GM23338 (cell line): ENCODE measurements around the gene ENDOV. TPM values are rescaled to one million over a fixed set of nuclear protein-coding genes. Genes with fewer than 3 reads are reported as not detected.

Experiments used
- ATAC-seq: fragments of 200-7000 bp; cut with Tn5 transposase; 3 replicates; pipeline ENCODE4 v1.9.1; 2020
- DNase-seq: peaks from one replicate; pipeline ENCODE4 v3.0.0-alpha.2; 2015; ENCODE audit warnings: low spot score
- H2AFZ ChIP-seq: fragments of 200-600 bp; sonication (generic); 2 replicates; pipeline ENCODE4 v1.8.0; 2016; ENCODE audit warnings: antibody characterized with exemption, mild to moderate bottlenecking, moderate library complexity
- H3F3A ChIP-seq: fragments of 200-600 bp; sonication (generic); replicated peaks from 2 replicates; pipeline ENCODE4 v1.8.0; 2017; ENCODE audit warnings: antibody characterized with exemption, mixed run types, low read depth
- H3K27ac ChIP-seq: fragments of 200-600 bp; sonication (generic); 2 replicates; pipeline ENCODE4 v1.6.1; 2016; ENCODE audit warnings: low read depth
- H3K27me3 ChIP-seq: fragments of 200-600 bp; sonication (generic); 2 replicates; pipeline ENCODE4 v1.8.0; 2016; ENCODE audit warnings: mild to moderate bottlenecking, mixed run types, moderate library complexity; ENCODE audit not compliant: insufficient read depth
- H3K36me3 ChIP-seq: fragments of 200-600 bp; sonication (generic); 2 replicates; pipeline ENCODE4 v1.8.0; 2016; ENCODE audit warnings: mild to moderate bottlenecking; ENCODE audit not compliant: insufficient read depth
- H3K4me1 ChIP-seq: fragments of 200-600 bp; sonication (generic); 2 replicates; pipeline ENCODE4 v1.8.0; 2016; ENCODE audit warnings: mild to moderate bottlenecking, moderate library complexity; ENCODE audit not compliant: insufficient read depth
- H3K4me2 ChIP-seq: fragments of 200-600 bp; sonication (generic); 2 replicates; pipeline ENCODE4 v1.7.1; 2017; ENCODE audit warnings: mixed run types
- H3K4me3 ChIP-seq: fragments of 200-600 bp; sonication (generic); 2 replicates; pipeline ENCODE4 v1.6.1; 2016; ENCODE audit warnings: mixed run types
- H3K79me2 ChIP-seq: fragments of 200-600 bp; sonication (generic); replicated peaks from 2 replicates; pipeline ENCODE4 v1.8.0; 2017; ENCODE audit warnings: mild to moderate bottlenecking; ENCODE audit not compliant: insufficient read depth
- H3K9me2 ChIP-seq: fragments of 200-600 bp; sonication (generic); 2 replicates; pipeline ENCODE4 v1.8.0; 2017; ENCODE audit not compliant: insufficient read depth
- H4K20me1 ChIP-seq: fragments of 200-600 bp; sonication (generic); replicated peaks from 2 replicates; pipeline ENCODE4 v1.8.0; 2017; ENCODE audit warnings: mild to moderate bottlenecking; ENCODE audit not compliant: insufficient read depth
- H3K27ac Mint-ChIP-seq: 2 replicates; pipeline ENCODE4 v1.8.0; 2020; ENCODE audit warnings: inconsistent platforms, mild to moderate bottlenecking, moderate library complexity, mixed read lengths
- H3K27me3 Mint-ChIP-seq: 3 replicates; pipeline ENCODE4 v1.8.0; 2022; ENCODE audit warnings: low read depth, mild to moderate bottlenecking, moderate library complexity, mixed read lengths, inconsistent platforms; ENCODE audit not compliant: insufficient read depth, poor library complexity
- H3K36me3 Mint-ChIP-seq: 3 replicates; pipeline ENCODE4 v1.8.0; 2021; ENCODE audit warnings: low read depth, mild to moderate bottlenecking, inconsistent platforms, moderate library complexity, mixed read lengths
- H3K4me1 Mint-ChIP-seq: 3 replicates; pipeline ENCODE4 v1.8.0; 2020; ENCODE audit warnings: mild to moderate bottlenecking, inconsistent platforms, mixed read lengths
- H3K4me3 Mint-ChIP-seq: 3 replicates; pipeline ENCODE4 v1.8.0; 2021; ENCODE audit warnings: moderate library complexity, mild to moderate bottlenecking, inconsistent platforms, mixed read lengths
- H3K9me3 Mint-ChIP-seq: 3 replicates; pipeline ENCODE4 v1.8.0; 2020; ENCODE audit warnings: moderate library complexity, mild to moderate bottlenecking, inconsistent platforms, mixed read lengths
- CREB1 ChIP-seq: fragments of 250-450 bp; sonication (Bioruptor Pico); IDR thresholded peaks from 2 replicates; pipeline ENCODE4 v1.5.0; 2020; ENCODE audit warnings: low read depth, mild to moderate bottlenecking, moderate library complexity
- JUNB ChIP-seq: IDR thresholded peaks from one replicate; pipeline ENCODE4 v1.6.1; 2016; ENCODE audit warnings: antibody characterized with exemption; ENCODE audit not compliant: unreplicated experiment
- NANOG ChIP-seq: IDR thresholded peaks from 2 replicates; pipeline ENCODE4 v1.6.1; 2016; ENCODE audit warnings: antibody characterized with exemption, borderline replicate concordance
- POLR2AphosphoS5 ChIP-seq: IDR thresholded peaks from 2 replicates; pipeline ENCODE4 v1.6.1; 2016; ENCODE audit warnings: antibody characterized with exemption, low read depth
- polyA plus RNA-seq: library from polyadenylated mRNA; unstranded; fragments of >200 nt; fragmentation: Nextera tagmentation; extraction: Ambion mirVana; gene quantifications from 2 replicates; pipeline ENCODE4 v1.2.1, GENCODE V29; 2016
- total RNA-seq: library from RNA; depleted of rRNA; stranded (reverse); fragments of >200 nt; shearing (Covaris generic); gene quantifications from 2 replicates; pipeline ENCODE4 v1.2.3, GENCODE V29; 2014
- TF ChIP-seq, protein P1 (sequence below): IDR thresholded peaks from one replicate; pipeline ENCODE4 v1.6.1; 2018; ENCODE audit warnings: antibody characterized with exemption; ENCODE audit not compliant: unreplicated experiment

Gene ENDOV
- total and polyA plus RNA-seq, 2 experiments from 2014 or later, result 11.5 to 16.1 TPM

DNA sequence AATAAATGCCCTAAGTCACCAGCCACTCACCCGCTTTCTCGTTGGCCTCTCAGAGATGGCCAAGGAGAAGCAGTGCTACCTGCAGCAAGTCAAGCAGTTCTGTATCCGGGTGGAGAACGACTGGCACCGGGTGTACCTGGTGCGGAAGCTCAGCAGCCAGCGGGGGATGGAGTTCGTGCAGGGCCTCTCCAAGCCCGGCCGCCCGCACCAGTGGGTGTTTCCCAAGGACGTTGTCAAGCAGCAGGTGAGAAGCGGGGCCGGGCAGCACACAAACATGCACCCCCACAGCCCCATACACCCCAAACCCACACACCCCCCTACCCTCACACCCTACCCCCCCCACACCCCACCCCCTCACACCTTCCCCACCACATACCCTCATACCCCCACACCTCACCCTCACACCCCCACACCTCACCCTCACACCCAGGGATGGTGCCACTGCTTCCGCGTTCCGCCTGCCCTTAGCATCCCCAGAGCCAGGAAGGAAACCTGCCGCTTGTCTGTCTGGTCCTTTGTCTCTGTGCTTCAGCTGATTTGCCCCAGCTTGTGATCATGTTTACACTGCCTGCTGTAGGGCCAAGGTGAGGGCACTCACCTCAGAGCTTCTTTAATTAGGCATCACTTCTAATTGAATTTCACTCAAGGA is 41.9 kb upstream of the ENDOV start:
- Histone ChIP-seq H2AFZ (no peak overlapping the region), H3K4me3 (no peak overlapping the region), H3K79me2 (no peaks in the 10 kb centered on the region), H4K20me1 (no peaks in the 10 kb centered on the region; the same call in 1 of the 2 replicates), H3K4me1 (no peaks in the 10 kb centered on the region), H3K9me2 (no peaks in the 10 kb centered on the region), H3K27me3 (no peaks in the 10 kb centered on the region), H3K27ac (no peak overlapping the region), H3K36me3 (peaks cover 17% of the 10 kb centered on the region), H3F3A (no peaks in the 10 kb centered on the region), H3K4me2 (no peak overlapping the region)
- Mint-ChIP-seq H3K4me1 (peaks cover 14% of the 10 kb centered on the region), H3K27ac (no peak overlapping the region), H3K4me3 (no peak overlapping the region), H3K36me3 (peaks cover 83% of the 10 kb centered on the region), H3K9me3 (no peaks in the 10 kb centered on the region), H3K27me3 (peaks cover 7% of the 10 kb centered on the region)
- DNase-seq (no peak), ATAC-seq (no peak)
- no peak for TF ChIP-seq POLR2AphosphoS5
- TF ChIP-seq CREB1 (CRISPR knock-in tag), result no peak
- TF ChIP-seq JUNB, result no peak

DNA sequence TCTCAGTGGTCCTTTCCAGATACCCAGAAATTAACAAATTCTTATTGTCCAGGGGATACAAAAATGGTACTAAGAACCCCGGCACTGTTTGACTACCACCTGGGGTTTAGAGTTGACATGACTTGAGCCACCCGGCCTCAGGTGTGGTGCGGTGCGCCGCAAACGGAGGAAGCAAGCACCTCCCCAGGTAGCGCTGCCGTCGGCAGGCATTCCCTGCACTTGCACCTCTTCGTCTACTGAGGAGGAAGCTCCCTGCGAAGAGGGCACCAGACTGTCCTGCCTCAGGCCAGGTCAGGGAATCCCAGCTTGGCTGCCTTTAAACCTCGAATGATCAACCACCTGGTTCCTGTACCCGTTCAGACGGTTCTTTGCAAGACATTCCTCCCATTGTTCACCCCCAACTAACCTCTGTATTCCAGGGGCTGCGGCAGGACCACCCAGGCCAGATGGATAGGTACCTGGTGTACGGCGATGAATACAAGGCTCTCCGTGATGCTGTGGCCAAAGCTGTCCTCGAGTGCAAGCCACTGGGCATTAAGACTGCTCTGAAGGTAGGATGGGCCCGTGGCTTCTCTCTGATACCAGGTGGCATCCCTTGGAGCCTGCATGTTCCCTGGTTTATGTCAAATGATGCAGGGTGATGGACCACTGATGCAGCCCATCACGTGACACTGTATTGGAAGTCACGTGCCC is 40.8 kb upstream of the ENDOV start:
- no peaks in the 10 kb centered on the region for H3K4me1 ChIP-seq
- no peak for TF ChIP-seq JUNB
- no peak for TF ChIP-seq NANOG
- TF ChIP-seq, protein P1, sequence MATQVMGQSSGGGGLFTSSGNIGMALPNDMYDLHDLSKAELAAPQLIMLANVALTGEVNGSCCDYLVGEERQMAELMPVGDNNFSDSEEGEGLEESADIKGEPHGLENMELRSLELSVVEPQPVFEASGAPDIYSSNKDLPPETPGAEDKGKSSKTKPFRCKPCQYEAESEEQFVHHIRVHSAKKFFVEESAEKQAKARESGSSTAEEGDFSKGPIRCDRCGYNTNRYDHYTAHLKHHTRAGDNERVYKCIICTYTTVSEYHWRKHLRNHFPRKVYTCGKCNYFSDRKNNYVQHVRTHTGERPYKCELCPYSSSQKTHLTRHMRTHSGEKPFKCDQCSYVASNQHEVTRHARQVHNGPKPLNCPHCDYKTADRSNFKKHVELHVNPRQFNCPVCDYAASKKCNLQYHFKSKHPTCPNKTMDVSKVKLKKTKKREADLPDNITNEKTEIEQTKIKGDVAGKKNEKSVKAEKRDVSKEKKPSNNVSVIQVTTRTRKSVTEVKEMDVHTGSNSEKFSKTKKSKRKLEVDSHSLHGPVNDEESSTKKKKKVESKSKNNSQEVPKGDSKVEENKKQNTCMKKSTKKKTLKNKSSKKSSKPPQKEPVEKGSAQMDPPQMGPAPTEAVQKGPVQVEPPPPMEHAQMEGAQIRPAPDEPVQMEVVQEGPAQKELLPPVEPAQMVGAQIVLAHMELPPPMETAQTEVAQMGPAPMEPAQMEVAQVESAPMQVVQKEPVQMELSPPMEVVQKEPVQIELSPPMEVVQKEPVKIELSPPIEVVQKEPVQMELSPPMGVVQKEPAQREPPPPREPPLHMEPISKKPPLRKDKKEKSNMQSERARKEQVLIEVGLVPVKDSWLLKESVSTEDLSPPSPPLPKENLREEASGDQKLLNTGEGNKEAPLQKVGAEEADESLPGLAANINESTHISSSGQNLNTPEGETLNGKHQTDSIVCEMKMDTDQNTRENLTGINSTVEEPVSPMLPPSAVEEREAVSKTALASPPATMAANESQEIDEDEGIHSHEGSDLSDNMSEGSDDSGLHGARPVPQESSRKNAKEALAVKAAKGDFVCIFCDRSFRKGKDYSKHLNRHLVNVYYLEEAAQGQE, result no peak
- H4K20me1 ChIP-seq, result no peaks in the 10 kb centered on the region; the same call in 1 of the 2 replicates
- H3K36me3 Mint-ChIP-seq, result peaks cover 83% of the 10 kb centered on the region
- no peaks in the 10 kb centered on the region for H3F3A ChIP-seq
- no peak overlapping the region for H3K4me3 Mint-ChIP-seq
- H3K27ac ChIP-seq, result no peak overlapping the region
- no peak overlapping the region for H3K4me3 ChIP-seq
- H3K9me3 Mint-ChIP-seq, result no peaks in the 10 kb centered on the region
- no peaks in the 10 kb centered on the region for H3K27me3 ChIP-seq
- peaks cover 9% of the 10 kb centered on the region for H3K27me3 Mint-ChIP-seq
- no peak overlapping the region for H3K27ac Mint-ChIP-seq
- H3K79me2 ChIP-seq, result no peaks in the 10 kb centered on the region
- peaks cover 19% of the 10 kb centered on the region for H3K36me3 ChIP-seq
- H2AFZ ChIP-seq, result no peak overlapping the region
- DNase-seq (no peak), ATAC-seq (no peak)
- no peaks in the 10 kb centered on the region for H3K9me2 ChIP-seq
- H3K4me1 Mint-ChIP-seq, result peaks cover 14% of the 10 kb centered on the region
- H3K4me2 ChIP-seq, result no peak overlapping the region
